HG02623 (cell line): ENCODE data around the gene USP25.

Source experiments
- ATAC-seq: cut with Tn5 transposase; IDR thresholded peaks from one replicate; pipeline ENCODE4 v1.9.1; 2021; ENCODE audit warnings: moderate library complexity; ENCODE audit not compliant: unreplicated experiment

USP25 gene

DNA sequence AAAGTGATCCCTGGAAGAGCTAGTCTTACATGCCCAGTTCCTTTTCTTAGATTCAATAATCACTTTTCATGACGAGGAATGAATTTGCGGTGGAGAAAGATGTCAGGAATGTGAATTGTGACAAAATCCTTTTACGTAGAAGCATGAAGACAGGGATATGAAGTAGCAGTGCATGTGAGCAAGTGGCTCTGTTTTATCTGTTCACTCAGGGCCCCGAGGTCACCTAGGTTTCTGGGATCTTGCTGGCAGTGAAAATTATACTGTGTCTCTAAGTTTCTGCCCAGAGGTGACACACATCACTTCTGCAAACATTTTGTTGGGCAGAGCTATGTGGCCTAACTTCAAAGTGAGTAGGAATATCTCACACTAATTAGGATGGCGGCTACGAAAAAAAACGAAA is 79.3 kb downstream of the USP25 start:
- no peak for ATAC-seq

DNA sequence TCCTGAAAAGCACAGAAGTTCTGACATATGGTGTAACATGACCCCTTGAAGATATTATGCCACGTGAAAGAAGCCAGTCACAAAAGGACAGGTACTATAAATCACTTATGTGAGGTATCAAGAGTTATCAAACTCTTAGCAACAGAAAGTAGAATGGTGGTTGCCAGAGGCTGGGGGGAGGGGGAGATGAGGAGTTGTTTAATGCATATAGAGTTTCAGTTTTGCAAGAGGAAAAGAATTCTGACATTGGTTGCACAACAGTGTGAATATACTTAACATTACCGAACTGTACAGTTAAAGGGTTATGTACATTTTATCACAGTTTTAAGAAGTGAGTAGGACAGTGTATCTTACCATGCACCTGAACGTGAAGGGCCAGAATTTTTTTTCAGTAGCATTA is 80.0 kb downstream of the USP25 start:
- no peak for ATAC-seq

DNA sequence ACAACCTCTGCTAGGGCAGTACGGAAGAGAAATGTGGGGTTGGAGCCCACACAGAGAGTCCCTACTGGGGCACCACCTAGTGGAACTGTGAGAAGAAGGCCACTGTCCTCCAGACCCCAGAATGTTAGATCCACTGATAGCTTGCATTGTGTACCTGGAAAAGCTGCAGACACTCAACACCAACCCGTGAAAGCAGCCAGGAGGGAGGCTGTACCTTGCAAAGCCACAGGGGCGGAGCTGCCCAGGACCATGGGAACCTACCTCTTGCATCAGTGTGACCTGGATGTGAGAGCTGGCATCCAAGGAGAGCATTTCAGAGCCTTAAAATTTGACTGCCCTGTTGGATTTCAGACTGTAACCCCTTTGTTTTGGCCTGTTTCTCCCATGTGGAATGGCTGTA is 85.5 kb downstream of the USP25 start:
- ATAC-seq, result no peak

DNA sequence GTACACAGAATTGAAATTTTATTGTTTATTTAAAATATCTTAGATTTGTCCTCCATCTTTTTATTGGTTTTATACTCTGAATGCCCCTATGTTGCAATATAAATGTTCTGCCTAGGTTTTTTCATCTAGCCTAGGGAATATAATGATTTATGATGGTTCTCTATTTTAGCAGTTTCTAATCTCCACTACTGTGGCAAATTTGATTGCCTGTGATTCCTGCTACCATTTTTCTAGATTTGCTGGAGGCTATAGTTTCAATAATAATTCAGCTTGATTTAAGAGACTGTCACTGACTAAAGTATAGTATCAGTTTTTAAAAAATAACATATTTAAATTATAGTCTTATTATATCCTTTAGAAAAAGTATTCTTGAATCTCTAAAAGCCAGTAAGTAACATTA is 90.5 kb downstream of the USP25 start:
- no peak for ATAC-seq

DNA sequence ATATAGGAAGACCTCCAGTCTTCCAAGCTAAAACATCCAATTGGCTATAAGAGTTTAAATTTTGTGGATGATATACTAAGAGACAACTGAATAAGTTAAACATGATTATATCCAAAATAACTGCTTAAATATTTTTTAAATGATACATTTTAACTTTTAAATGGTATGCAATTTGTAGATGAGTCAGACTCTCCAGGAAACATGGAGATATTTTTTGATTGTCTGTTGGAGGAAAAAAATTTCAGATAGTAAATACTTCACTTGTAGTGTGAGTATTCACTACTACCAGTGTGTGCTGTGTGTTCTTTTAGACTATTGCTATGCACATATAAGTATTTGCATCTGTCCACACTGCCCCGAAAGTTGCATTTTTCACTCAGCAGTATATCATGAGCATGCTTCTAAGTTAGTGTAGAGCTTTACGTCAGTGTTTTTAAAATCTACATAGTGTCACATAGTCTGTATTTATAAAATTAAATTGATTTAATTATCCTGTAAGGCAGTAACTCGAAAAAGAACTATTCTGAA is 91.1 kb downstream of the USP25 start:
- ATAC-seq, result no peak

DNA sequence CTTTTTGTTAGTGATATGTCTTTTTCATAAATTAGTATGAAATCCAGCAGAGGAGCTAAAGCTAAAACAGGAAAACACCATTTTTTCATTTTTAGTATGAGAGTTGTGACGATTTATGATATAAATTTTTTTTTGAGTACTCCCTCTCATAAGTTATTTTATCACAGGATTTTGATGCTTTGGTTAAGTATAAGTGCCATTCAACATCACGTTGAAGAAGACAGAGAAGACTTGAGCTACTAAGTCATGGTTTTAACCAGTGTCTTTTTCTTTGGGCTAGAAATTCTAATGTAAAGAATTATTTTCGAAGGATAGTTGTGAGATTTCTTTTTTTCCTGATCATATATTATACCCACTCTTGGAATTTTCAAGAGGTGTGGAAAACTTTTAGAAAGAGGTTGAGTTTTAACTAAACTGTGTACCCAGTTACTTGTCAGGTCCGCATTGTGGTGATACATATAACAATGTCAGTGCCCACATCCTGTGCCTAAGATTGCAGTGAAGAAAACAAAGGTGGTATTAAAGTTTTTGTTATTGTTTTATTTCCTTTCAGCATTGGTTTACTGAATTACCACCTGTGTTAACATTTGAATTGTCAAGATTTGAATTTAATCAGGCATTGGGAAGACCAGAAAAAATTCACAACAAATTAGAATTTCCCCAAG is 93.8 kb downstream of the USP25 start:
- ATAC-seq, result no peak

DNA sequence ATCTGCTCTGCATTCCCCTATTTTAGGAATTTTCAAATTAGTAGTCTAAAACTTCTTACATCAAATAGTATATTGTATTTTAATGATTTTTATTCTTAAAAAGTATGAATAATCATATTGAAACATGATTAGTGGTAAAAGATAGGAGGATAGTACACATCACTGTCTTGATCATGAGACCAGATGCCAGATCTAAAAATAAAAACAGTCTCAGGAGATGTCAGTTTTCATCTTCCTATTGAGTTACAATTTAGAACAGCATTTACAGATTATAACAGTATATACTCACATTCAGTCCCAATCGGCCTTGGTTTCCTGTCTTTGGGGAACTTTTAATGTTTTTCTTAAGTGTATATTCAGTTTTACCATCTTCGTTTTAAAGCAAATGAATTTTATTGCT is 95.9 kb downstream of the USP25 start:
- ATAC-seq, result no peak

DNA sequence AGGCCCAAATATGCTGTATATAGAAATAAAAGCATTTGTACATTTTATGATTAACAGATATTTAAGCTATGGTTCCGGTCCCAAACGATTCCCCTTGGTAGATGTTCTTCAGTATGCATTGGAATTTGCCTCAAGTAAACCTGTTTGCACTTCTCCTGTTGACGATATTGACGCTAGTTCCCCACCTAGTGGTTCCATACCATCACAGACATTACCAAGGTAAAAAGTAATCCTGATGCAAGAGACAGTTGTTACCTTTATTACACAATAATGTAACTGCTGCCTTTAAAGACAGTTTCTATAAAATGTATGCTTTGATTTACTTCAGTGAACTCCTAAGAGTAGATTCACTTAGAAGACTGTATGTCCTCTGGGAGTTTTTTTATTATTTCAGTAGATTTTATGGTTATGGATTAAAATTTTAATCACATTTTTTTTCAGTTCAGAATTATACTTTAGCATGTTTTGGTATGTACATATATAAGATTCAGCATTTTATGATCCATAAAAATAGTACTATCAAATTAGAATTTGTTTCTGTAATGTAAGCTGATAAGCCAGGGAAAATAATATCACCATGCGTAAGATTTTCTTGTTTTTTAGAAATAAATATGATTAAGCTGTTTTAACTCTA is 96.5 kb downstream of the USP25 start:
- peak; percentile 64 for ATAC-seq

DNA sequence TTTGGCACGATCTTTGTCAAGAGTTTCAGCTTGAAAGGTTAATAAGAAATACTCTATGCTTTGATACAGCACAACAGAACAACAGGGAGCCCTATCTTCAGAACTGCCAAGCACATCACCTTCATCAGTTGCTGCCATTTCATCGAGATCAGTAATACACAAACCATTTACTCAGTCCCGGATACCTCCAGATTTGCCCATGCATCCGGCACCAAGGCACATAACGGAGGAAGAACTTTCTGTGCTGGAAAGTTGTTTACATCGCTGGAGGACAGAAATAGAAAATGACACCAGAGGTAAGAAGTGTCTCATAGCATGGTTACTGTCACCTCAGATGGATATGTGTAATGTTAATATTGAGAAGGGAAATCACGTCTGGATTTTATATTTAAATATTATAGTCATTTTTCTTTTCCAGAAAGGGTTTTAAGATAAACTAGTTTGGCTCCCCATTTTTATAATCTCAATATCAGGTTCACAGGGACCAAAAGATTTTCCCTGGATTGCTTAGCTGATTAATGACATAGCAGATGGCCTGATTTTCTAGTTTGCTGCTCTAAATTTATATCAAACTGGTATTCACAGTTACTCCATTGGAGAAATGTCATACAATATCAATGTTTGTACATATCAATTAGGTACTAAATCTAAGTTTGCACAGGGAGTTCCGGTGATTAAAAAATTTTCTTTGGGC is 97.3 kb downstream of the USP25 start:
- no peak for ATAC-seq

DNA sequence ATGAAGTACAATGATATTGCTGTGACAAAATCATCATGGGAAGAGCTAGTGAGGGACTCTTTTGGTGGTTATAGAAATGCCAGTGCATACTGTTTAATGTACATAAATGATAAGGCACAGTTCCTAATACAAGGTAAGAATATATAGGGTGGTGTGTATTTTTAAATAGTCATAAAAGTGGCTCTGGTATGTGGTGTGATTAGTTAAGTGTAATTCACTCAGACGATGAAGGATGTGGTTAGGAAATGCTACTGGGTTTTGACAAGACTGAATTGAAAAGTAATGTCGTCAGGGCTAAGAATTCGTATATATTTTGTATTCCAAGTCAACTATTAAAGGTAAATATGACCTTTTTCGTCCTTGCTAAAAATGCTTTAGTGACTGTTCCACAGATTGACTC is 101.7 kb downstream of the USP25 start:
- ATAC-seq, result no peak

DNA sequence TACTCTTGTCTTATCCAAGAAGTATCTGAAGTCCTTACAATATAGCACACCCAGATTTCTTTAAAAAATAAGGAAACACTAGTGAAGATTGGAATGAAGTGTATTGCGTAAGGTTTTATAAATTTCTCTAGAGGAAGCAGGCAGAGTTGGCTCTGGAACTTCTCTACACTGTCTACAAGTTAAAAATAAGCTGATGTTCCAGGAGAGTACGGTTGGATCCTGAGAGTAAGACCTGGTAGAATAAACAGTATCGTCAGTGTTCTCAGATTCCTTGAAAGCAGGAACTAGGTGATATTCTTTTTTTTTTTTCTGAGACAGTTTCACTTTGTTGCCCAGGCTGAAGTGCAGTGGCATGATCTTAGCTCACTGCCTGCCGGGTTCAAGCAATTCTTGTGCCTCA is 107.9 kb downstream of the USP25 start:
- no peak for ATAC-seq

DNA sequence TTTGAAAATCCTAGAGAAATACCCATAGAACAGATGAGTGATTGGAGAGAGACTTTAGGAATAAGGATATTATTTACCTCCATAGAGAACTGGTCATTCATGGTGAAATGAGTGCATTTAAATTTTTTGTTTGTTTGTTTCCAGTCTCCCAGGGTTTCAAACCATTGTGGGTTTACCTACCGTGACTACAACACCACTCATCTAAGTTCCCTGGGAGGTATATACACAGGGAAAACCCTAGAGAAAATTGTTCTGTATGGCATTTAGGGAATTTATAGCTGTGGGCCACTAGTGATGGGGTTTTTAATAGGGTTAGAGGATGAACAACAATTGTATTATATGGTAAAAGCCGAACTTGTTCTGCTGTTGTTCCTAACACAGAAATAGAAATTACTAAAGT is 109.2 kb downstream of the USP25 start:
- no peak for ATAC-seq

DNA sequence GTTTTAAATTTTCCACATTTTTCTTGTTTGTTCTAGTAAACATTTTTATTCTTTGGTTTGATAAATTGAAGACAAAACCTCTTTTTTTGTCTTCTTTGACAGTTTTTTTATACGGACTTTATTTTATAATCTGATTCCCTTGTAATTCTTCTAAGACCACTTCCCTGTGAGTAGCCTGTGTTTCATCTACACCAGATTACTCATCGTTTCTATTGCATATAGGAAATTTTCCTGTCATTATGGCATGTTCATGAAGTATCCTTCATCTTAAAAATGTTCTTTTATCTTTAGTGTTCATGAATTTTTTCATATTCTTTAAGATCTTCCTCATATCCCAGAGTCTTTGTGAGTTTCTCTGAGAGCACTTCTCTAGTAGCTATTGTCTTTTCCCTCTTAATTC is 109.8 kb downstream of the USP25 start:
- no peak for ATAC-seq

DNA sequence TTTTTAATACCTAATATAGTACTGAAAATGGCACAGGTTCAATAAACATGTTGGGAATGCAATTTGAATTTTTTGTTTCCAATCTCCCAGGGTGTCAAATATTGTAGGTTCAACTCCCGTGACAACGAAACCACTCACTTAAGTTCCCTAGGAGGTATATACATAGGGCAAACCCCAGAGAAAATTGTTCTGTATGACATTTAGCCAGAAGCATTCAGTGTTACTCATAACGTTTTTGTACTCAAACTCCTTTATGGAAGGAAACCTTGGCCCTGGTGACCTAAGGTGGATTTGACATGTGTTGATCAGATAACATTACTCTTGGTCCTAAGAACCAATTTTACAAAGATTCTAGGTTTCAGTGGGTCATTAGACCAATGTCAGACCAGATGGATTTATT is 110.6 kb downstream of the USP25 start:
- ATAC-seq, result no peak

DNA sequence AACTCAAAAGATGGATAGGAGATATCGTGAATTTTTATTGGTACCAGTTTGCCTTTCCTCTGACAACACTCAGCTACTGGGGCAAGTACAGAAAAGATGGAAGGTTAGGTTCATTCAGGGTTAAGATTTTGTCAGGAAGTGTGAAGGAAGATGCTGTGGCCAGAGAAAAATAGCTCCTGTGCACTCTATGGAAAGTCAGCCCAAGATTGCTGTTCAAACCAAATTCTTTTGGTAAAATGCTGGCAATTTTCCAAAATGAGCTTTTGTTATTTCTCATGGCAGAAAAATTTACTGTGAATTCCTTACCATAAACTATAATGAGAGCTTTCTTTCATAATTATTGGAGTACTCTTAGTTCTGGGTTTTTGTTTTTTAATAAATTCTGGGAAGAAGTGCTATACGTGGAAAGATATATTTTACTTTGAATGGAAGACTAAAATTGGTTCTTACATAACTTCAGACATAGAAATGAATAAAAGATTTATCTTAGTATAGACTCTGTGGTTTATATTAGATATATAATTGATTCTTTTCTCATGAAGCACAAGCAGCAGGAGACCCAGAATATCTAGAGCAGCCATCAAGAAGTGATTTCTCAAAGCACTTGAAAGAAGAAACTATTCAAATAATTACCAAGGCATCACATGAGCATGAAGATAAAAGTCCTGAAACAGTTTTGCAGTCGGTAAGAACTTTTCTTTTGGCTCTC is 112.2 kb downstream of the USP25 start:
- no peak for ATAC-seq

DNA sequence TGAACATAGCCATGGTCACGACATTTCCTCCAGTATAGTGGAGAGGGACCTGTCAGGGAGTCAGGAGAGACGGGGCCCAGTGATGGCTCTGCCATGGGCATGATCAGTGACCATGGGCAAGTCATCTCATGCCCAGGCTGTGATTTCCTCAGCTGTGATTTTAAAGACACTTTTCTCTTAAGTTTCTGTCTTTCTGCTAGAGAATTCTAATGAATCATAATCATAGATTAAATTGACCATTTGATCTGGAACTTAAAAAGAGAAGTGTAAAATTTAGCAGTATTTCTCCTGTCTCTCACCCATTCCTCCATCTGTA is 112.7 kb downstream of the USP25 start:
- ATAC-seq, result no peak

DNA sequence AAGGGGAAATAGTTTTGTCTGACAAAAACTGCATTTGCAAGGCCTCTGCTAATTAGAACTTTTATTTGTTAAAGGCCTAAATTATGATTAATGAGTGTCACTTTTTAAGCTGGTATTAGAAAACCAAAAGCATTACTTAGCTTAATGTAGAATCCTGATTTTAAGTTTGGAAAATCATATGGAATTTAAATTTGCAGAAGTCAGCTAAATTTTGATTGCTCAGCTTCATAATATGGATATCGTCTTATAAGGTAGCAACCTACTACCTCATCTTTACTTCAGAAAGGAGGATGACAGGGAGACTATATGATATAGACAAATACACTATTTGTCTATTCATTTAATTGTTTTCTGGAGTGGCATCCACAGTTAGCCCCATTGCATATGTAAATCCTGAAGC is 114.0 kb downstream of the USP25 start:
- no peak for ATAC-seq

DNA sequence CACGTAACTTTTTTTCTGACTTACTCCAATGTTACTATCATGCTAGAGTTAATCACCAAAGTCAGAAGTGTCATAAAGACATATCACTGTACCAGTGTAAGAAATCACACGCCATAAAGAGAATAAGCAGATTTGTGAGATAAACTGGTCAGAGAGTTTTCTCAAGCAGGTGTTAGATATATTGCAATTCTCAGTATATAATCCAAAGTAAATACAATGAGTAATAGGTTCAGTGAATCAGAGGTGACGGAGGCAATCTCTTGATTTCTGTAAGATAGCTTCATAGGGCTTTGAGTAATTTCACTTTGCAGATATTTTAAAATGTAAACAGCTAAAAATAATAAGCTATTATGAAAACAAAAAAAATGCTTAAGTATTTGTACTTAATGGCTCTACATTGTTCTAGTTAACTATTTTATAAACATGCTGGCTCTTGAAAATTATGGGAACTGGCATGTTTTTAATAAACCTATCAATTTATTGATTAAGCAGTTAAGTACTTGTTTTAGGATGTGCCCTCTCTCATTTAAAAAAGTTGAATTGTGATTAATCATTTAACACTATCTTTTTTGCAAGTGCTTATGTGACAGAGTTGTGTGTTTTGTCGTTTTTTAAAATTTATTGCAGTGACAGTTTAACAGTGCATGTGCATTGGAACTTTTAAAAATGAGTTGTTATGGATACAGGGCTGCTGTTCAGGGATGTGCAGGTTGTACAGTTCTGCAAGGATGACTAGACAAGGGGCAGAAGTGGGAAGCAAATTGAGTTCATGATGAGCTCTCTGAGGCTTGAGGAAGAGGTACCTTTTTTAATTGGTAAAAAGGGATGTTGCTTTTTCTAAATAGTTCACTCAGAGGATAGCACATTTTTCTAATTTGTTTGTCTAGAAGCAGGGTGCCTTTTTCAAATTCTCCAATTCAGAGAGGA is 119.1 kb downstream of the USP25 start:
- no peak for ATAC-seq

DNA sequence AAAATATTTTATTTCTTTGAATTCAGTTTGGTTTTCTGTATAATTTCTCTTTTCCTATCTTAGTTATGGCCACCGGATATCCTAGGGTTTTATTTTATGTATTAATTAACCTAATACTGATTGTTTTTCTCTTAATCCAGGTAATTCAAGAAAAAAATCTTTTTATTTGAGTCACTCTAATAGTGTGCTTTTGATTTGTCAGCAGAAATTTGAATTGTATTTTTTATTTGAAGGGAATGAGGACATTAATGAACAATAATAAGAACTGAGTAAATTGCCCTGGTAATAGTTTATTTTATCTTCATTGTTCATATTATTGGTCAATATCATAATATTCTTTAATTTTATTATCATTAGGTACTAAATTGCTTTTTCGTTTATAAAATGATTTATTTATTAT is 120.1 kb downstream of the USP25 start:
- no peak for ATAC-seq

DNA sequence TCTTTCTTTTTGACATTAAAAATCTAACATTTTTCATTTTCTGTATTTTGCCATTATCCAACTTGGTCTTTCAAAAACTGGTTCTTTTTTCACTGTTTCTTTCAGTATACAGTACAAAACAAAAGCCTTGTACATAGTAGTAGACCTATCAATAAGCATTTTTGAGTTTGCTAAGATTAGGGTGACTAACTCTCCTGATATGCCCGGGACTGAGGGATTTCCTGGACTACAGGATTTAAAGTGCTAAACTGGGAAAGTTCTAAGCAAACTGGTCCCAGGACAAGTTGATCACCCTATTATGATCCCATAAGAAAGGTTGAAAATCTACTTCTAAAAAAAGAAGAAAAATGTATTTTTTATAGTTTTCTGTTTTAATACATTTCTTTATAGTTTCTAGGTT is 120.9 kb downstream of the USP25 start:
- ATAC-seq, result no peak

DNA sequence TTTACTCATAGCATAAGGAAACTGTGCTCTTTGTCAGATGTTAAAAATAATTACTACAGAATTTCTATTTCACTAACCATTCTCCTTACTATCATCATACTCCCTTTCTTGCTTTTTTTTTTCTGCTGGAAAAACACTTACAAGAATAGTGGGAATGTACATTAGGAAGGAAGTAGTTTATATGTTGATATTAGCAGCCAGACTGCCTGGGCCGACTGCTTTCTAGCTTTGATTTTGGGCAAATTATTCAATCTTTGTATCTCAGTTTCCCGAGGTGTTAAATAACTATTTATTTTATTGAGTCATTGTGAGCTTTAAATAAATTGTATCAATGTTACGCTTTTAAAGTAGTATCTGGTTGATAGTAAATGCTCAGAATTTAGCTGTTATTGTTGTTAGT is 122.4 kb downstream of the USP25 start:
- no peak for ATAC-seq
